ENCODE measurements around the gene FAM153A.
"Not testable (repeated sequence)": the region's sequence is repeated elsewhere in the genome, so short reads cannot be mapped to it uniquely, and the experiment has no call there.

The FAM153A gene

GRCh38 chr5:177724858-177725257 lies 57.8 kb downstream of the FAM153A start:
- not testable (repeated sequence) for DNase-seq

- not testable (repeated sequence) for DNase-seq
Observed at GRCh38 chr5:177723831-177724485, 58.7 kb downstream of the FAM153A start.

DNA sequence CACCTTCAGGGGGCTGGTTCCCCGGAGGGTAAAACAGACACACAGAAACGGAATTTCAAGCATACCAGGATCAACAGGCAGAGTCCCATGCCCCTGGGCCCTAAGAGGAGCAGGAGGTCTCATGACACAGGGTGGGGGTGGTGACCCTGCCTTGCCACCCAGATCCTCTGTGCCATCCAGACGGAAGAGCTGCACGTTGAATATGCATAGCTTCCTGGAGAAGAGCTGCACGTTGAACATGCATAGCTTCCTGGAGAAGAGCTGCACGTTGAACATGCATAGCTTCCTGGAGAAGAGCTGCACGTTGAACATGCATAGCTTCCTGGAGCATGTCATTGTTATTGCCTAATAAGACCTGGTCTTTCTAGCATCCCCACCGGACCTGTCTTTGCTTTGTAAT lies 59.9 kb downstream of the FAM153A start:
- DNase-seq = not testable (repeated sequence)

- DNase-seq = not testable (repeated sequence)
Observed at GRCh38 chr5:177719989-177720388, 62.7 kb downstream of the FAM153A start.

GRCh38 chr5:177715423-177715822 lies 67.3 kb downstream of the FAM153A start:
- DNase-seq = not testable (repeated sequence)

GRCh38 chr5:177696100-177696499 lies 86.6 kb downstream of the FAM153A start:
- DNase-seq = not testable (repeated sequence)

- not testable (repeated sequence) for DNase-seq
Observed at GRCh38 chr5:177695356-177695930, 87.3 kb downstream of the FAM153A start.

DNA sequence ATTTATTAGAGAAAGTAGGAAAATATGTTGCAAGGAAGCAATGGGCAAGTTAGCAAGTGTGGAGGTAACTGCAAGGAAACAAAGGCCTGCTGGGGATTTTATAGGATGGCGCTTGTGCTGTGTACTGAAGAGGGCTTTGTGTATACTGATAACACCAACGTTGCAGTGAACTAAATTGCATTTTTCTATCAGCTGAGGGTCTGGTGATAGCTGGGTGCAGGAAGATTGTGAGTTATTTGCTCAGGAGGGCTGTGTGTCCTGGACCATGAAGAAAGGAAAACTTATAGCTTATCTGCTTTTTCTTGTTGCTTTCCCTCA lies 88.2 kb downstream of the FAM153A start:
- not testable (repeated sequence) for DNase-seq

- not testable (repeated sequence) for DNase-seq
Observed at GRCh38 chr5:177693671-177694517, 88.8 kb downstream of the FAM153A start.

DNA sequence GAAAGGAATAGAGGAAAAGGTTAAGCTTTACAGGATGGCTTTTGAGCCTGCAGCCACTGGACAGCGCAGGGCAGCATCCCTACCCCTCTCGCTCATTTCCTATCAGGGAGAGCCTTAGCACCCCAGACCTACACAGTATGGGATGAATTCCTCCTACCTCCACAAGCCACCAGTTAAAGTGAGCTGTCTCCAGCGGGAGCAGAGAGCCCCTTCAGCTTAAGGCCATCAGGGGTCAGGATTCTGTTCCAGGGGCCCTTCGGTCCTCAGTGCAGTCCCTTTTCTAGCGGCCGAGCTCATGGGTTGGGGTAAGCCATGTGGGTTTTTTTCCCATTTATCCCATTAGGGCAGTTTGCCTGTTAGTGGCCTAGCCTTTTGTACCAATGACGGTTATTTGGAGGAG lies 89.7 kb downstream of the FAM153A start:
- not testable (repeated sequence) for DNase-seq

DNA sequence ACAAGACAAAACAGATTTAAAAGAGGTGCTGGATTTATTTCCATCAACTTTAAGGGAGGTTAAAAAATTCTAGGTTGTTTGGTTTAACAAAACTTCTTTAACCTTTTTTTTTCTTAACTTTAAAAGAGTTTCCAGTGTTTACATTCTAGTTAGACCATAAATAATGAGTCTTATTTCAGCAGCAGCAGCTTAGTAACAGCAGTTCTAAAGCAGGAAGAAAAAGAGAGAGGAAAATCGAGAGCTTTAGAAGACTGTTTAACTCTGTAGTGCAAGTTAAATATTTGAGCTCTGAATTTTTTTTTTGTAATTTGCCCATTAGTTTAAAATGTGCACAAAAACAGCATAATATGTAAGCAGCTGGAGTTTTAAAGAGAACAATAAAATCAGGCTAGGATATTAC lies 90.2 kb downstream of the FAM153A start:
- not testable (repeated sequence) for DNase-seq

- not testable (repeated sequence) for DNase-seq
Observed at GRCh38 chr5:177689011-177689610, 93.6 kb downstream of the FAM153A start.

GRCh38 chr5:177688091-177688490 lies 94.6 kb downstream of the FAM153A start:
- not testable (repeated sequence) for DNase-seq

DNA sequence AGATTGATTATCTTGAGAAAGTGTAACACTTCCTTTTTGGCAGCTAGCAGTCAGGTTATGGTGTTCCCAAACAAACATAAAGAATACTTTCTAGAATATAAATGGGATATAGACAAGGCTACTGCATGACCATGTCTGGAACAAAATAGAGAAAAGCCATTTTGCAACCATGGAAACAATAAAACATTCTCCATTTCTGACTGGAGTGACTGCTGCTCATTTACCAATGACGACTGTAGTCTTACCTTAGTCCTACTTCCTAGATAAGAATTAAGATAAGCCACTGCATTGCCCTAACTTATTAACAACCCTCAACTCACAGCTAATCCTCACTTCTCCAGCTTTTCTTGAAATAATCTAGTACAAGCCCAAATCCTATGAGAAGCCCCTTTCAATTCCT lies 100.8 kb downstream of the FAM153A start:
- DNase-seq = not testable (repeated sequence)

Data from effector CD4-positive, alpha-beta T cell (primary cell).